Activated T-cell treated with anti-CD3 and anti-CD28 coated beads, Interleukin-2, amount 50 U/mL, for 72 hours (primary cell): ENCODE data around the gene TM9SF3. TPM values are rescaled to one million over a fixed set of nuclear protein-coding genes. Genes with fewer than 3 reads are reported as not detected.
A peak's percentile ranks its signal among the peaks of the same experiment; 100 is the strongest.

Experiments
- ATAC-seq, 2 donors: fragments of 150-1000 bp; cut with Tn5 transposase; replicated peaks in 1 of 2; 2 replicates each; pipeline ENCODE4 v1.10.0; 2021; ENCODE audit warnings: moderate library complexity in 2 of 2, mild to moderate bottlenecking in 1 of 2
- DNase-seq, 2 donors: peaks; one replicate each; pipeline ENCODE4 v3.0.0; 2021 to 2022; ENCODE audit warnings: mixed read lengths in 1 of 2
- H3K27ac Mint-ChIP-seq: one replicate; pipeline ENCODE4 v1.8.0; 2022; ENCODE audit warnings: mild to moderate bottlenecking, moderate library complexity, mixed read lengths
- H3K27me3 Mint-ChIP-seq: one replicate; pipeline ENCODE4 v1.8.0; 2022; ENCODE audit warnings: low read depth, mixed read lengths
- H3K36me3 Mint-ChIP-seq, 2 donors: one replicate each; pipeline ENCODE4 v1.8.0; 2022; ENCODE audit warnings: mixed read lengths in 2 of 2, mild to moderate bottlenecking in 1 of 2; ENCODE audit not compliant: insufficient read depth in 2 of 2
- H3K4me1 Mint-ChIP-seq: one replicate; pipeline ENCODE4 v1.8.0; 2022; ENCODE audit warnings: low read depth, mixed read lengths
- H3K4me3 Mint-ChIP-seq, 2 donors: one replicate each; pipeline ENCODE4 v1.8.0; 2022; ENCODE audit warnings: mild to moderate bottlenecking in 2 of 2, mixed read lengths in 2 of 2, moderate library complexity in 2 of 2
- H3K9me3 Mint-ChIP-seq, 2 donors: one replicate each; pipeline ENCODE4 v1.8.0; 2022; ENCODE audit warnings: mixed read lengths in 2 of 2
- total RNA-seq, 2 donors: library from RNA; stranded (reverse); gene quantifications; one replicate each; pipeline ENCODE4 v1.2.3, GENCODE V29; 2022

Gene TM9SF3
- total RNA-seq, 2 donors from 2014 or later: 72.8 to 76.7 TPM

DNA sequence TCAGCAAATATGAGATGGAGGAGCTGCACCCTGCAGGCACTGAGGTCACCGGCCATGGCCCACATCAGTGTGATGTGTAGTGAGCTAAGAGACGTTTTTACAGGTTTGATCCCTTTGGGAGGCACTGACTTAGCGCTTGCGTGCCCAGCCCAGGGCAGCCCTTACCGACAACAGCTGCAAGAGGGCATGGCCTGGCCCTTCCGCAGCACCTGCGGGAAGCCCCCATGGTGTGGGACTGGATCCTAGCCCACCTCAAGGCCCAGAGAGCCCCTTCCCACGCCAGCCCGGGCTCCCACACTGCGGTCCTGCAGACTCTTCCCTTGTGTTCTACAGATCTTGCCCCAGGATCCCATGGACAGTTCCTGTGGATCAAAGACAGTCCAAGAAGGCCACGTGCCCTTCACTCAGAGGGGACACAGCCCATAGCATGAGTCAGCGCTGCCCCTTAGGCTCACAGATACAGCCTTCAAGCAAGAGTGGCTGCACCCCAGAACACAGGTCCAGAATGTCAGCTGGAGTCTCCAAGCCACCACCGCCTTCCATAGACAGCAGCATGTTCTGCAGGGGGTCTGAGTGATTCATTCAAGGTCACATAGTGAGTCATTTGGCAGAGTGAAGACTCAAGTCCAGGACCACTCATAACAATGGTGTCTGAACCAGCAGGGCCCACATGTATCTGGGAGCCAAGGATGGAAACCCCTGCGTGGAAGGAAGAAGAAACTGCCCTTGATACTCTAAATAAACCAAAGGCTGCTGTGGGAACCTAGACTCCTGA, 98.5 kb downstream of the TM9SF3 start:
- peaks cover 28% of the 10 kb centered on the region for H3K27me3 Mint-ChIP-seq
- no peak overlapping the region for H3K4me3 Mint-ChIP-seq
- no peak for DNase-seq
- H3K27ac Mint-ChIP-seq: no peak overlapping the region
- no peak for ATAC-seq
- H3K9me3 Mint-ChIP-seq: no peaks in the 10 kb centered on the region
- H3K36me3 Mint-ChIP-seq: no peaks in the 10 kb centered on the region
- no peaks in the 10 kb centered on the region for H3K4me1 Mint-ChIP-seq

DNA sequence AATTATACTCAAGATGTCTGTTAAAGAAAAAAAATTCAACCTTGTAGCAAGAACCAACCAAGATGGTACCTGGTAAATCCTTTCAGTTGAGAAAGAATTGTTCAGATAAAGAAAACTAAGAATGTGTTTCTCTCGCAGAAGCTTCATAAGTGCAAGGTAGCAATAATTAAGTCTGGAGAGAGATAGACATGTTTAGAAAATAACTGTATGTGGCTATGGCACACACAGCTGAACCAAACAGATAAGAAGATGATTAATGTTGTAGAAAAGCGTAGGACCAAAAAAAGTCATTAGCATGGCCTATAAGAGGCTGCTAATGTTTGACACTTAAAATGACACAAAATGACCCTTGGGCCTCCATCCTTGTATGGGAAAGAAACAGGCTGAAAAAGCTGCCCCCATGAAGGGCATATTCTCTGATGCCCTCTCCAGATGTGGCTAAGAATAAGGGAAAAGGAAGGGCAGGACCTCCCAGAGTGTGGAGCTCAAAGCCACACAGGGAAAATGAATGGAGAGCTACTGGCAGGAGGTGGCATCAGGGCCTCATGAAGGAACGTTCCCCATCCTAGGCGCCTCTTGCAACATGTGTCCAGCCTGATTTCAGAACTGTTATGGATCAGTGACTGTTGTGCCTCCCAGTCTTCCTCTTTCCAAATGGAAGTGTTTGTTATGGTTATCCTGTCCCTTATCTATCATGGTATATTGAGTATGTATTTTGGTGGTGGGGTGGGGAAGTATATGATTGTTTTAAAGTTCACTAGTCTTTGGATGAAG, 103.8 kb downstream of the TM9SF3 start:
- no peaks in the 10 kb centered on the region for H3K4me1 Mint-ChIP-seq
- no peak for DNase-seq
- H3K27ac Mint-ChIP-seq: no peak overlapping the region
- H3K36me3 Mint-ChIP-seq: no peaks in the 10 kb centered on the region
- H3K4me3 Mint-ChIP-seq: no peak overlapping the region
- peaks cover 47% of the 10 kb centered on the region for H3K27me3 Mint-ChIP-seq
- no peaks in the 10 kb centered on the region for H3K9me3 Mint-ChIP-seq
- no peak for ATAC-seq

DNA sequence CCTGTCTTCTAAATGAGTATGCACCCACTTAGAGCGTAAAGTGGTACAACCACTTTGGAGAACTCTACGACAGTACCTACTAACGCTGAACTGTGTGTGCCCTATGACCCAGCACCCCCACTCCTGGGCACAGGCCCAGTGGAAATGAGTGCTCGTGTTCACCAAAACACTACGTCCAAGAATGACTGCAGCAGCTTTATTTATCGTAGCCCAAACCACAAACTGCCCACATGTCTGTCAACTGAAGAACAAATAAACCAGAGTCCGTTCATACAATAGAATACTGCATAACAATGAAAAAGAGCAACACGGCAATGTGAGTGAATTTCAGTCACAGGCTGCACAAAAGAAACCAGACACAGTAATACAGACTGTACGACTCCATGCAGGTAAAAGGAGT, 108.5 kb downstream of the TM9SF3 start:
- Mint-ChIP-seq H3K4me1 (no peaks in the 10 kb centered on the region), H3K4me3 (no peak overlapping the region)
- no peak for ATAC-seq

DNA sequence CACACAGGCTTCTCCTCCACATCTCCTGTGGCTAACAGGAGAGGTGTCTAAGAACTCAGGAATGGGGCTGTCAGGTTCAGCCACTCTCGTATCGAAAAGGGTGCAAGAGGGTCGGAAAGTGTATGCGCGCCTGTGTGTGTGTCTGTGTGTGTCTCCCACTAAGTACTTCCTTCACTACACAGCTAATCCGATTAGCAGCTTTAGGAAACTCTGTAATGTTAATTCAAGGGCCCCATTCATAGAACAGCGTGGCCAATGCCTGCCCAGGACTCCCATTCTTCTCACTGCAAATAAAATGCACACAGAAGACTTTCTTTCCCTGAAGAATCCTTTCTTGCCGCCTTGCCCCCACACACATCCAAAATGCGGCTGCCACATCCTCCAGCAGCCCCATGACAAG, 112.9 kb downstream of the TM9SF3 start:
- no peak for ATAC-seq
- peaks cover 22% of the 10 kb centered on the region for H3K27me3 Mint-ChIP-seq
- no peaks in the 10 kb centered on the region for H3K36me3 Mint-ChIP-seq
- no peak overlapping the region for H3K4me3 Mint-ChIP-seq
- no peaks in the 10 kb centered on the region for H3K9me3 Mint-ChIP-seq
- H3K4me1 Mint-ChIP-seq: no peaks in the 10 kb centered on the region
- H3K27ac Mint-ChIP-seq: no peak overlapping the region
- DNase-seq: no peak

More for the DNA sequence above, 108.5 kb downstream of the TM9SF3 start:
- DNase-seq: no peak
- H3K36me3 Mint-ChIP-seq: no peaks in the 10 kb centered on the region
- H3K27ac Mint-ChIP-seq: no peak overlapping the region
- H3K27me3 Mint-ChIP-seq: peaks cover 34% of the 10 kb centered on the region
- no peaks in the 10 kb centered on the region for H3K9me3 Mint-ChIP-seq

DNA sequence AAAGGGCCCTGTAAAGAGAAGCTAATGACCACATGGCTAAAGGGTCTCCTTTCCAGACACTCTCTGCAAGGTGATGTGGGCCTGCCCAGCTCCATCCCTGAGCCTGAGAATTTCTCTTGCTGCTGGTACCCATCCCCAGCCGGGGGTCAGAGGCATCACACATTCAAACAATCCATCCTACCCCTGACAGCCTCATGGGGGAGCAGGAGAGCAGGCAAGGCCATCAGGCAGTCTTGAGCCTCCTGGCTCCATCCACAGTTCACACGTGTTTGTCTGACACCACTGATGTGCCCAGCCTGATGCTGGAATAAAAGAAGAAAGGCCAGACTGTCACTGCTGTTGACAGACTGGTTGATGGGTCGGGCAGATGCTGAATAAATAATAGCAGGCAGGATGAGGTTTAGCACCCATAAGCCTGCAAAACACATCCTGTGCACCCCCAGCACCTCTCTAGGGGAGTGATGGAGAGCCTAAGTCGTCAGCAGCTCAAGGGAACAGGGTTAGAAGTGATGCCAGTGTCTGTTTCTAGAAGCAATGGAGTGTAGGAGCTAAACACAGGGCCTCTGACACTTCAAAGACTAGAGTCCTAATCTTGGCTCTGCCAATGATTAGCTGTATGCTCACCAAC, 116.6 kb downstream of the TM9SF3 start:
- Mint-ChIP-seq H3K4me3 (no peak overlapping the region), H3K4me1 (no peaks in the 10 kb centered on the region), H3K27me3 (peaks cover 40% of the 10 kb centered on the region), H3K27ac (no peak overlapping the region), H3K36me3 (no peaks in the 10 kb centered on the region), H3K9me3 (no peaks in the 10 kb centered on the region)
- ATAC-seq (peak; percentile 57 to 65), DNase-seq (peak; percentile 41 to 43)

DNA sequence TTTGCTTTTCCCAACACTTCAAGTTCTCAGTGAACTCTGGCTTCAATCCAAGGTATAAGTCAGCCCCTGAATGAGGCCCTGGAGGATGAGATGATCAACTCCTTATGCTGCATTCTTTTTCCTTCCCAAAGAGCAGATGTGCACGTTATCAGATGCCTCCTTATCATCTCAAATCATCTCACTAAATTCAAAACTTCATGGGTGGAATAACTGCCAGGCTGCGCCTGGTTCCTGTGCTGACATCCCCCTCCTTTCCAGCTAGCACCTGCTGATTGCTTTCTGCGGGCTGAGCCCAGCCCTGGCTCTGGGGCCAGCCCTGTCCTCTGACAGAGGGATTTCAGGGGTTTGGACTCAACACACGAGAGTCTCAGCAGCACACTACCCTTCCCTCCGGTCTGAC, 118.0 kb downstream of the TM9SF3 start:
- H3K36me3 Mint-ChIP-seq: no peaks in the 10 kb centered on the region
- peaks cover 41% of the 10 kb centered on the region for H3K27me3 Mint-ChIP-seq
- H3K9me3 Mint-ChIP-seq: no peaks in the 10 kb centered on the region
- no peak overlapping the region for H3K27ac Mint-ChIP-seq
- no peaks in the 10 kb centered on the region for H3K4me1 Mint-ChIP-seq
- no peak overlapping the region for H3K4me3 Mint-ChIP-seq
- no peak for DNase-seq
- no peak for ATAC-seq

Other genes starting within 250 kb of the TM9SF3 start
- gene OPALIN, start 228.0 kb downstream of the TM9SF3 start, total RNA-seq: not detected
- under 1 TPM in 1 of 2 donors, not detected in 1; 0.09 TPM for gene TLL2, start 73.1 kb downstream of the TM9SF3 start, total RNA-seq
- 10 to 100 TPM in 1 of 2 donors, 1 to 10 TPM in 1; 5.1 to 20.6 TPM for gene PIK3AP1, start 133.5 kb upstream of the TM9SF3 start, total RNA-seq
- gene LCOR, start 245.3 kb upstream of the TM9SF3 start, total RNA-seq: 10 to 100 TPM; 24.0 to 33.3 TPM